Endothelial cell of umbilical vein (primary cell): ENCODE results near the gene GPLD1. TPM values are rescaled to one million over a fixed set of nuclear protein-coding genes. Genes with fewer than 3 reads are reported as not detected.

Source experiments
- BruUV-seq: library from RNA; stranded (reverse); fragments of 400-500 nt; replicated peaks from 2 replicates; lab custom pipeline; 2021; lab: Mats Ljungman, UMichigan
- CTCF ChIA-PET: fragments of 300-600, 350-600 bp; sonication (Branson Sonifier 250); formaldehyde crosslinking; loops from one replicate; lab custom pipeline; 2021; ENCODE audit warnings: antibody characterized with exemption, inconsistent platforms; lab: Charles Lee
- POLR2A ChIA-PET: fragments of 300-600, 350-600 bp; sonication (Branson Sonifier 250); formaldehyde crosslinking; loops from one replicate; lab custom pipeline; 2021; ENCODE audit warnings: antibody characterized with exemption, inconsistent platforms; lab: Charles Lee
- DNase-seq: peaks from one replicate; pipeline ENCODE4 v3.0.0-alpha.2; 2011; ENCODE audit warnings: low read depth, low spot score
- FAIRE-seq: peaks from 2 replicates; lab custom pipeline; 2011; peaks lifted over from hg19 to GRCh38; lab: Jason Lieb, UNC
- H2AFZ ChIP-seq: 2 replicates; pipeline ENCODE4 v1.6.0; 2012; ENCODE audit warnings: low read depth, low read length, control low read depth, inconsistent platforms
- H3K27ac ChIP-seq: 2 replicates; pipeline ENCODE4 v1.5.1; 2011; ENCODE audit warnings: low read depth, mild to moderate bottlenecking, control low read depth, low read length, moderate library complexity; ENCODE audit not compliant: insufficient read depth
- H3K27me3 ChIP-seq, 2 experiments: 2 replicates each; pipeline versions ENCODE4 v1.6.0 to v1.6.1; 2011; ENCODE audit warnings: low read length in 2 of 2, mixed read lengths in 1 of 2; ENCODE audit not compliant: control insufficient read depth in 2 of 2, insufficient read depth in 2 of 2
- H3K36me3 ChIP-seq, 2 experiments: 2 replicates in 1 of 2; 3 replicates in 1 of 2; pipeline ENCODE4 v1.5.1; 2011; ENCODE audit warnings: low read length in 2 of 2, mild to moderate bottlenecking in 1 of 2, moderate library complexity in 1 of 2; ENCODE audit not compliant: control insufficient read depth in 2 of 2, insufficient read depth in 2 of 2; ENCODE audit errors: extremely low read depth in 1 of 2
- H3K4me1 ChIP-seq: 3 replicates; pipeline ENCODE4 v1.5.1; 2011; ENCODE audit warnings: mild to moderate bottlenecking, low read length; ENCODE audit not compliant: control insufficient read depth, insufficient read depth; ENCODE audit errors: extremely low read depth
- H3K4me2 ChIP-seq: 2 replicates; pipeline ENCODE4 v1.6.1; 2011; ENCODE audit warnings: low read length, control low read depth, mixed read lengths; ENCODE audit not compliant: insufficient read depth
- H3K4me3 ChIP-seq, 3 experiments: fragments of 200-600 bp in 1 of 3; sonication (generic), shearing (Covaris generic) in 1 of 3; replicated peaks in 1 of 3; 2 replicates each; pipeline ENCODE4 v1.5.1; 2011 to 2016; ENCODE audit warnings: control low read depth in 3 of 3, low read length in 3 of 3, mild to moderate bottlenecking in 2 of 3, inconsistent platforms in 1 of 3, low read depth in 1 of 3, moderate library complexity in 1 of 3; ENCODE audit not compliant: insufficient read depth in 1 of 3
- H3K79me2 ChIP-seq: 2 replicates; pipeline ENCODE4 v1.6.0; 2012; ENCODE audit warnings: low read length, inconsistent platforms; ENCODE audit not compliant: control insufficient read depth, insufficient read depth
- H3K9ac ChIP-seq: replicated peaks from 2 replicates; pipeline ENCODE3; 2011; ENCODE audit warnings: low read length, control low read depth; ENCODE audit not compliant: insufficient read depth; ENCODE audit errors: extremely low read depth
- H3K9me1 ChIP-seq: replicated peaks from 3 replicates; pipeline ENCODE4 v1.6.0; 2011; ENCODE audit warnings: mild to moderate bottlenecking, low read length; ENCODE audit not compliant: control insufficient read depth, insufficient read depth; ENCODE audit errors: extremely low read depth
- H3K9me3 ChIP-seq: replicated peaks from 2 replicates; pipeline ENCODE4 v1.5.1; 2012; ENCODE audit warnings: low read length, inconsistent platforms; ENCODE audit not compliant: control insufficient read depth, insufficient read depth
- H4K20me1 ChIP-seq: replicated peaks from 2 replicates; pipeline ENCODE3; 2011; ENCODE audit warnings: mild to moderate bottlenecking, low read length; ENCODE audit not compliant: control insufficient read depth, insufficient read depth; ENCODE audit errors: extremely low read depth
- EZH2 ChIP-seq: IDR thresholded peaks from 2 replicates; pipeline ENCODE4 v1.6.1; 2012; ENCODE audit warnings: borderline replicate concordance, low read depth, mild to moderate bottlenecking, moderate library complexity, low read length, inconsistent platforms; ENCODE audit not compliant: severe bottlenecking
- FOS ChIP-seq: IDR thresholded peaks from 2 replicates; pipeline ENCODE4 v1.6.1; 2011; ENCODE audit warnings: mild to moderate bottlenecking, low read length, moderate library complexity, borderline replicate concordance; ENCODE audit not compliant: insufficient read depth
- GATA2 ChIP-seq: IDR thresholded peaks from 2 replicates; pipeline ENCODE4 v1.7.0; 2011; ENCODE audit warnings: low read depth, mild to moderate bottlenecking, moderate library complexity, mixed read lengths, low read length; ENCODE audit not compliant: insufficient read length, insufficient read depth
- JUN ChIP-seq: IDR thresholded peaks from 2 replicates; pipeline ENCODE4 v1.6.1; 2011; ENCODE audit warnings: borderline replicate concordance, low read depth; ENCODE audit not compliant: insufficient read length, insufficient read depth
- MYC ChIP-seq: IDR thresholded peaks from one replicate; pipeline ENCODE4 v1.6.1; 2011; ENCODE audit warnings: mild to moderate bottlenecking, low read depth, low read length
- POLR2A ChIP-seq: IDR thresholded peaks from 2 replicates; pipeline ENCODE4 v1.6.1; 2012; ENCODE audit warnings: low read depth, mild to moderate bottlenecking, control low read depth, low read length
- POLR2AphosphoS5 ChIP-seq: IDR thresholded peaks from 2 replicates; pipeline ENCODE4 v1.6.1; 2012; ENCODE audit warnings: low read depth, mild to moderate bottlenecking, control low read depth, low read length, moderate library complexity; ENCODE audit not compliant: insufficient read depth
- dilution Hi-C: fragments of 300-500 bp; cut with MboI; formaldehyde crosslinking; loops from one replicate; pipeline ENCODE4 v1.15.0; 2019; ENCODE audit warnings: low sequenced_read_pairs; ENCODE audit not compliant: extremely low pct_ligation_motif_present
- intact Hi-C: fragments of 100-400 bp; cut with micrococcal nuclease; formaldehyde crosslinking; loops from one replicate; pipeline ENCODE4 v1.10.0; 2022
- polyA plus RNA-seq, 4 experiments: library from polyadenylated mRNA; depleted of rRNA in 3 of 4; stranded (reverse) in 3 of 4; unstranded in 1 of 4; fragments of >200 nt; gene quantifications; 2 replicates each; pipeline versions ENCODE4 v1.2.1 to v1.2.3, GENCODE V29; 2011 to 2012; ENCODE audit warnings: missing spikeins in 1 of 4
- total RNA-seq: library from RNA; stranded (reverse); gene quantifications from 2 replicates; pipeline ENCODE4 v1.2.3, GENCODE V29; 2021
- TF ChIP-seq, protein P1 (sequence below), 2 donors: IDR thresholded peaks; 1 replicate in 1 of 2; 2 replicates in 1 of 2; pipeline ENCODE4 v1.5.1; 2011; ENCODE audit warnings: low read length in 2 of 2, mild to moderate bottlenecking in 2 of 2, moderate library complexity in 2 of 2, control low read depth in 1 of 2, inconsistent platforms in 1 of 2, low read depth in 1 of 2; ENCODE audit not compliant: insufficient read depth in 1 of 2; ENCODE audit errors: extremely low read depth in 1 of 2
- TF ChIP-seq, protein P2 (sequence below): IDR thresholded peaks from 2 replicates; pipeline ENCODE4 v1.6.1; 2011; ENCODE audit not compliant: insufficient read depth, insufficient read length

GPLD1 gene
- total and polyA plus RNA-seq, 2 donors (not counting 3 experiments of a cell fraction or from before 2014, with no cell fraction given) = 0.03 to 0.53 TPM

DNA sequence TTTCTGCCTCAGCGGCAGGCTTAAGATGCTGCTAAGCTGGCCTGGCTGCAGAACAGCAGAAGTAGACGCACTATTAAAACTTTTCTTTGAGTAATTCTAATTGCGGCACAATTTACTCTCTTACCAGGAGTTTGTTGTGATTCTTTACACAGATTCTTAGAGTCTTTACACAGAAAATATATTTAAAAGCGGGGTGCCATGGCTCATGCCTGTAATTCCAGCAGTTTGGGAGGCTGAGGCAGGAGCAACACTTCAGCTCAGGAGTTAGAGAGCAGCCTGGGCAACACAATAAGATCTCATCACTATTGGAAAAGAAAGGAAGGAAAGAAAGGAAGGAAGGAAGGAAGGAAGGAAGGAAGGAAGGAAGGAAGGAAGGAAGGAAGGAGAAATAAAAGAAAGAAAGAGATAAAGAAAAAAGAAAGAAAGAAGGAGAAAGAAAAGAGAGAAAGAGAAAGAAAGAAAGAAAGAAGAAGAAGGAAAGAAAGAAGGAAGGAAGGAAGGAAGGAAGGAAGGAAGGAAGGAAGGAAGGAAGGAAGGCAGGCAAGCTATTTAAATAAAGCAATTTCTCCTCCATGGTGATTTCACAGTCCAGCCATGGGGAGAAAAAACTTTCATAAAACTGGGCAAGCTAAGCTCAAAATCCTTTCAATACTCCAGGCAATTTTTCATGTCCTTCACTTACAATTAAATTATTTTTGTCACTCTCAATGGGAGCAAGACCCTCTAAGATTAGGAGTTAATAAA is 107.7 kb downstream of the GPLD1 start:
- dilution Hi-C loops = no loop called here
- Histone ChIP-seq H3K4me1 (no peaks in the 10 kb centered on the region), H3K9me1 (no peaks in the 10 kb centered on the region), H4K20me1 (no peaks in the 10 kb centered on the region), H3K9me3 (no peaks in the 10 kb centered on the region), H3K4me2 (no peak overlapping the region), H3K27ac (no peak overlapping the region), H2AFZ (no peak overlapping the region), H3K27me3 (no peaks in the 10 kb centered on the region), H3K79me2 (no peaks in the 10 kb centered on the region), H3K9ac (no peak overlapping the region), H3K4me3 (no peak overlapping the region), H3K36me3 (no peaks in the 10 kb centered on the region)
- ChIA-PET CTCF (interaction anchor here (0.7 to 0.8 kb wide), 2 partner anchors 11 to 98 kb away, joined by 3 read pairs; no protein-coding TSS in a partner anchor), POLR2A (no interaction called here)
- TF ChIP-seq MYC (no peak), POLR2AphosphoS5 (no peak), EZH2 (no peak), JUN (no peak), POLR2A (no peak), GATA2 (no peak), FOS (no peak)
- TF ChIP-seq, protein P1, sequence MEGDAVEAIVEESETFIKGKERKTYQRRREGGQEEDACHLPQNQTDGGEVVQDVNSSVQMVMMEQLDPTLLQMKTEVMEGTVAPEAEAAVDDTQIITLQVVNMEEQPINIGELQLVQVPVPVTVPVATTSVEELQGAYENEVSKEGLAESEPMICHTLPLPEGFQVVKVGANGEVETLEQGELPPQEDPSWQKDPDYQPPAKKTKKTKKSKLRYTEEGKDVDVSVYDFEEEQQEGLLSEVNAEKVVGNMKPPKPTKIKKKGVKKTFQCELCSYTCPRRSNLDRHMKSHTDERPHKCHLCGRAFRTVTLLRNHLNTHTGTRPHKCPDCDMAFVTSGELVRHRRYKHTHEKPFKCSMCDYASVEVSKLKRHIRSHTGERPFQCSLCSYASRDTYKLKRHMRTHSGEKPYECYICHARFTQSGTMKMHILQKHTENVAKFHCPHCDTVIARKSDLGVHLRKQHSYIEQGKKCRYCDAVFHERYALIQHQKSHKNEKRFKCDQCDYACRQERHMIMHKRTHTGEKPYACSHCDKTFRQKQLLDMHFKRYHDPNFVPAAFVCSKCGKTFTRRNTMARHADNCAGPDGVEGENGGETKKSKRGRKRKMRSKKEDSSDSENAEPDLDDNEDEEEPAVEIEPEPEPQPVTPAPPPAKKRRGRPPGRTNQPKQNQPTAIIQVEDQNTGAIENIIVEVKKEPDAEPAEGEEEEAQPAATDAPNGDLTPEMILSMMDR (IDR thresholded peaks at IDR 0.05; ENCODE audit: extremely low read depth in 1 of 2, insufficient read depth in 1 of 2, low read depth in 1 of 2, low read length in 2 of 2) = no peak
- TF ChIP-seq, protein P2, sequence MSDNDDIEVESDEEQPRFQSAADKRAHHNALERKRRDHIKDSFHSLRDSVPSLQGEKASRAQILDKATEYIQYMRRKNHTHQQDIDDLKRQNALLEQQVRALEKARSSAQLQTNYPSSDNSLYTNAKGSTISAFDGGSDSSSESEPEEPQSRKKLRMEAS = no peak
- no peak for FAIRE-seq
- DNase-seq = no peak
- BruUV-seq = no TSS peak
- intact Hi-C loops = no loop called here
